ENCODE results near the gene EIF4G1.

DNA sequence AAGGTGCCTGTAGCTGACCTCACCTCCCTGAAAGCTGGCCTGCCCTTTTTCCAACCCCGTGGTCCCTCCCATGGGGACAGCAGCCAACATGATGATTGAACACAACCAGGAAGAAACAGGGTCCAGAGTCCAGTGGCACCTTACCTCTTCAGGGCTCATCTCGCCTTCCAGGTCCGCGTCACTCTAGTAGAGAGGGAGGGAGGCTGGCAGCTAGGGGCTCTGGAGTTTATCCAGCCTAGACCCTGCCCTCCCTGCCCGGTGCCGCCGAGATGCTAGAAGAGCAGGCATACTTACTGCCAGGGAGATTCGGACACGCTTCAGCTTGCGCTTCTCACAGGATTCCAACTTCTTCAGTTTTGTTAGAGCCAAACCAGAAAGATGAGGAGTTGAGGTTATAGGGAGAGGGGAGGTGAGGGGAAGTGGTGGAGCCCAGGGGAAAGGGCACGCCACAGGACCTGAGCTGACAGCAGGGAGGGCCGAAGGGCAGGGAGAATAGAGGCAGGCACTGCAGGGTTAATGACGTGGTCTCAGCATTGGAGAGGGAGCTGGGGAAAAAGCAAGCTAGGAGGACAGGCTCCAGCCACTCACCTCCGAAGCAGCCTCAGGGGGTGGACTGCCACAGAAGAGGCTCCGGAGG is 37.9 kb downstream of the EIF4G1 start:
- TF ChIP-seq, protein P1, sequence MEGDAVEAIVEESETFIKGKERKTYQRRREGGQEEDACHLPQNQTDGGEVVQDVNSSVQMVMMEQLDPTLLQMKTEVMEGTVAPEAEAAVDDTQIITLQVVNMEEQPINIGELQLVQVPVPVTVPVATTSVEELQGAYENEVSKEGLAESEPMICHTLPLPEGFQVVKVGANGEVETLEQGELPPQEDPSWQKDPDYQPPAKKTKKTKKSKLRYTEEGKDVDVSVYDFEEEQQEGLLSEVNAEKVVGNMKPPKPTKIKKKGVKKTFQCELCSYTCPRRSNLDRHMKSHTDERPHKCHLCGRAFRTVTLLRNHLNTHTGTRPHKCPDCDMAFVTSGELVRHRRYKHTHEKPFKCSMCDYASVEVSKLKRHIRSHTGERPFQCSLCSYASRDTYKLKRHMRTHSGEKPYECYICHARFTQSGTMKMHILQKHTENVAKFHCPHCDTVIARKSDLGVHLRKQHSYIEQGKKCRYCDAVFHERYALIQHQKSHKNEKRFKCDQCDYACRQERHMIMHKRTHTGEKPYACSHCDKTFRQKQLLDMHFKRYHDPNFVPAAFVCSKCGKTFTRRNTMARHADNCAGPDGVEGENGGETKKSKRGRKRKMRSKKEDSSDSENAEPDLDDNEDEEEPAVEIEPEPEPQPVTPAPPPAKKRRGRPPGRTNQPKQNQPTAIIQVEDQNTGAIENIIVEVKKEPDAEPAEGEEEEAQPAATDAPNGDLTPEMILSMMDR (IDR thresholded peaks at IDR 0.05; ENCODE audit: control extremely low read depth in 1 of 3, insufficient read depth in 1 of 3, low read depth in 1 of 3, low read length in 3 of 3): no peak
- TF ChIP-seq ZNF274 (IDR thresholded peaks at IDR 0.05; ENCODE audit: borderline replicate concordance, extremely low read depth, low read length) (no peak), TCF12 (IDR thresholded peaks at IDR 0.05; ENCODE audit: low read depth, low read length) (no peak)
- TF ChIP-seq, protein P2, sequence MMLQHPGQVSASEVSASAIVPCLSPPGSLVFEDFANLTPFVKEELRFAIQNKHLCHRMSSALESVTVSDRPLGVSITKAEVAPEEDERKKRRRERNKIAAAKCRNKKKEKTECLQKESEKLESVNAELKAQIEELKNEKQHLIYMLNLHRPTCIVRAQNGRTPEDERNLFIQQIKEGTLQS (IDR thresholded peaks at IDR 0.05; ENCODE audit: insufficient read depth, low read depth, low read length): no peak

All from H1 (cell line).